Panc1 (cell line): Measurements from ENCODE around the gene SRD5A2. TPM values are rescaled to one million over a fixed set of nuclear protein-coding genes. Genes with fewer than 3 reads are reported as not detected.
"Not testable (repeated sequence)": the region's sequence is repeated elsewhere in the genome, so short reads cannot be mapped to it uniquely, and the experiment has no call there.

Source experiments
- ATAC-seq: fragments of 200-7000 bp; cut with Tn5 transposase; 2 replicates; pipeline ENCODE4 v1.9.1; 2020; ENCODE audit warnings: mild to moderate bottlenecking, moderate library complexity
- BruUV-seq: library from RNA; stranded (reverse); fragments of 400-500 nt; replicated peaks from 2 replicates; lab custom pipeline; 2021; lab: Mats Ljungman, UMichigan
- CTCF ChIA-PET: fragments of 300-600 bp; sonication (Branson Sonifier 250); formaldehyde crosslinking; loops from one replicate; lab custom pipeline; 2022; ENCODE audit warnings: antibody characterized with exemption; lab: Charles Lee
- POLR2A ChIA-PET: fragments of 300-600 bp; sonication (Branson Sonifier 250); formaldehyde crosslinking; loops from one replicate; lab custom pipeline; 2022; ENCODE audit warnings: antibody characterized with exemption; lab: Charles Lee
- DNase-seq: peaks from one replicate; pipeline ENCODE4 v3.0.0-alpha.2; 2010; ENCODE audit warnings: low read depth, low spot score
- H3K27ac ChIP-seq: 2 replicates; pipeline ENCODE4 v1.5.1; 2011; ENCODE audit warnings: mild to moderate bottlenecking, low read length, inconsistent platforms
- H3K27me3 ChIP-seq: fragments of 200-500 bp; sonication (Bioruptor generic); 2 replicates; pipeline ENCODE4 v1.6.0; 2014; ENCODE audit warnings: low read length, inconsistent platforms; ENCODE audit not compliant: control insufficient read depth, insufficient read depth
- H3K36me3 ChIP-seq: fragments of 200-500 bp; sonication (Bioruptor generic); 2 replicates; pipeline ENCODE4 v1.5.1; 2014; ENCODE audit warnings: inconsistent platforms, mild to moderate bottlenecking, low read length, moderate library complexity; ENCODE audit not compliant: control insufficient read depth, insufficient read depth
- H3K4me1 ChIP-seq: 2 replicates; pipeline ENCODE4 v1.5.1; 2011; ENCODE audit warnings: inconsistent platforms, mild to moderate bottlenecking, low read length, moderate library complexity; ENCODE audit not compliant: control insufficient read depth, insufficient read depth
- H3K4me3 ChIP-seq, 2 experiments: 2 replicates each; pipeline ENCODE4 v1.5.1; 2011 to 2012; ENCODE audit warnings: low read depth in 2 of 2, low read length in 2 of 2, mild to moderate bottlenecking in 2 of 2, inconsistent platforms in 1 of 2, moderate library complexity in 1 of 2
- H3K9me3 ChIP-seq: fragments of 200-500 bp; sonication (Bioruptor generic); 2 replicates; pipeline ENCODE4 v1.5.1; 2014; ENCODE audit warnings: low read depth, mild to moderate bottlenecking, inconsistent platforms, low read length, moderate library complexity; ENCODE audit not compliant: control insufficient read depth, insufficient read depth
- POLR2AphosphoS5 ChIP-seq: IDR thresholded peaks from 2 replicates; pipeline ENCODE4 v1.6.1; 2012; ENCODE audit warnings: mild to moderate bottlenecking, low read depth, low read length, moderate library complexity
- REST ChIP-seq, 2 experiments: IDR thresholded peaks; 2 replicates each; pipeline ENCODE4 v1.6.1; 2011 to 2012; ENCODE audit warnings: low read depth in 2 of 2, control low read depth in 1 of 2, low read length in 1 of 2, mild to moderate bottlenecking in 1 of 2, moderate library complexity in 1 of 2; ENCODE audit not compliant: insufficient read depth in 1 of 2
- SIN3A ChIP-seq: IDR thresholded peaks from 2 replicates; pipeline ENCODE4 v1.6.1; 2012; ENCODE audit warnings: low read depth, mild to moderate bottlenecking, low read length, moderate library complexity, borderline replicate concordance; ENCODE audit not compliant: insufficient read depth
- TCF7L2 ChIP-seq: IDR thresholded peaks from 2 replicates; pipeline ENCODE4 v1.6.1; 2011; ENCODE audit warnings: mild to moderate bottlenecking, low read depth, low read length, inconsistent platforms
- in situ Hi-C: cut with HindIII; loops from 2 replicates; pipeline ENCODE4 v1.10.0; 2016; ENCODE audit warnings: low sequenced_read_pairs, low pct_unique_long_range_greater_than_20kb
- intact Hi-C: fragments of 100-400 bp; cut with micrococcal nuclease; formaldehyde crosslinking; loops from one replicate; pipeline ENCODE4 v1.10.0; 2022; ENCODE audit not compliant: unreplicated experiment
- total RNA-seq: library from RNA; stranded (reverse); gene quantifications from one replicate; pipeline ENCODE4 v1.2.1, GENCODE V29; 2021; ENCODE audit not compliant: unreplicated experiment
- TF ChIP-seq, protein P1 (sequence below): fragments of 450-650 bp; IDR thresholded peaks from 2 replicates; pipeline ENCODE4 v1.5.1; 2017; ENCODE audit warnings: mild to moderate bottlenecking

The SRD5A2 gene
- total RNA-seq, 1 experiment from 2014 or later: not detected

DNA sequence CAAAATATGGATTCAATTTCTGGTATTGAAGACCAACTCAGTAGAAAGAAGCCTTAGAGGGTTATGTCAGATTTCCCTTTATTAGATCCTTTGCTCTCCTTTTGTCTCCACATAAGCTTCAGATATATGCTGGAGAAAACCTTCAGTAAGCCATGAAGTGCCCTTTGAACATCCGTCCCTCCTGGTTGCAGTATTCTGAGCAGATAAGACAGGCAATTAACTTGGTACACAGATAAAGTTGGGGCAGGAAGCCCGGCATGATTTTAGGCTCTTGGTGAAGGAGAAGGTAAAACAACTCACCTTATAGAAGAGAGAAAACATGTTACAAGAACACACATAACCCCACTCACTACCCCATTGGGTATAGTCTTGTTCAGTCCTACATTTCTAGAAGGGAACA is 76.4 kb downstream of the SRD5A2 start:
- in situ Hi-C loops (no loop called here), intact Hi-C loops (no loop called here)
- POLR2A ChIA-PET: no interaction called here

GRCh38 chr2:31496451-31496874 is 84.3 kb downstream of the SRD5A2 start:
- DNase-seq, ATAC-seq, H3K27ac ChIP-seq, H3K9me3 ChIP-seq, BruUV-seq, H3K4me3 ChIP-seq, H3K36me3 ChIP-seq, H3K27me3 ChIP-seq, POLR2A ChIA-PET, intact Hi-C loops, in situ Hi-C loops, H3K4me1 ChIP-seq: not testable (repeated sequence)
- CTCF ChIA-PET: interaction anchor here (0.6 kb wide), 1 partner anchor 757 kb away, joined by 7 read pairs; no protein-coding TSS in a partner anchor

More for the DNA sequence above, 76.4 kb downstream of the SRD5A2 start:
- Histone ChIP-seq H3K36me3 (no peaks in the 10 kb centered on the region), H3K27ac (no peak overlapping the region), H3K9me3 (no peaks in the 10 kb centered on the region), H3K27me3 (peaks cover 3% of the 10 kb centered on the region; the same call in 1 of the 2 replicates), H3K4me1 (no peaks in the 10 kb centered on the region), H3K4me3 (no peak overlapping the region)
- CTCF ChIA-PET: no interaction called here
- no TSS peak for BruUV-seq
- DNase-seq: no peak
- TF ChIP-seq, protein P1, sequence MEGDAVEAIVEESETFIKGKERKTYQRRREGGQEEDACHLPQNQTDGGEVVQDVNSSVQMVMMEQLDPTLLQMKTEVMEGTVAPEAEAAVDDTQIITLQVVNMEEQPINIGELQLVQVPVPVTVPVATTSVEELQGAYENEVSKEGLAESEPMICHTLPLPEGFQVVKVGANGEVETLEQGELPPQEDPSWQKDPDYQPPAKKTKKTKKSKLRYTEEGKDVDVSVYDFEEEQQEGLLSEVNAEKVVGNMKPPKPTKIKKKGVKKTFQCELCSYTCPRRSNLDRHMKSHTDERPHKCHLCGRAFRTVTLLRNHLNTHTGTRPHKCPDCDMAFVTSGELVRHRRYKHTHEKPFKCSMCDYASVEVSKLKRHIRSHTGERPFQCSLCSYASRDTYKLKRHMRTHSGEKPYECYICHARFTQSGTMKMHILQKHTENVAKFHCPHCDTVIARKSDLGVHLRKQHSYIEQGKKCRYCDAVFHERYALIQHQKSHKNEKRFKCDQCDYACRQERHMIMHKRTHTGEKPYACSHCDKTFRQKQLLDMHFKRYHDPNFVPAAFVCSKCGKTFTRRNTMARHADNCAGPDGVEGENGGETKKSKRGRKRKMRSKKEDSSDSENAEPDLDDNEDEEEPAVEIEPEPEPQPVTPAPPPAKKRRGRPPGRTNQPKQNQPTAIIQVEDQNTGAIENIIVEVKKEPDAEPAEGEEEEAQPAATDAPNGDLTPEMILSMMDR: no peak
- no peak for TF ChIP-seq REST (IDR thresholded peaks at IDR 0.05; ENCODE audit: insufficient read depth in 1 of 2, low read depth in 2 of 2, low read length in 1 of 2)
- TF ChIP-seq SIN3A: no peak
- TF ChIP-seq POLR2AphosphoS5: no peak
- no peak for TF ChIP-seq TCF7L2
- ATAC-seq: no peak

DNA sequence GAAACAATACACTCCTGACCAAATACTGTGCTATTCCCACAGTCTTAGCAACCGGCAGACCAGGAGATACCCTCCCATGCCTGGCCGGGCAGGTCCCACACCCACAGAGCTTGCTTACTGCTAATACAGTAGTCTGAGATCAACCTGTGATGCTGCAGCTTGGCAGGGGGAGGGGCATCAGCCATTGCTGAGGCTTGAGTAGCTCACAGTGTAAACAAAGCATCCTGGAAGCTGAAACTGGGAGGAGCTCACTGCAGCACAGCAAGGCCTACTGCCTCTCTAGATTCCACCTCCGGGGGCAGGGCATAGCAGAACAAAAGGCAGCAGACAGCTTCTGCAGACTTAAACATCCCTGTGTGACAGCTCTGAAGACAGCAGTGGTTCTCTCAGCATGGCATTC is 91.4 kb downstream of the SRD5A2 start:
- in situ Hi-C loops, BruUV-seq, H3K4me3 ChIP-seq, H3K4me1 ChIP-seq, DNase-seq, intact Hi-C loops, CTCF ChIA-PET, POLR2A ChIA-PET, H3K9me3 ChIP-seq, ATAC-seq, H3K27ac ChIP-seq, H3K36me3 ChIP-seq, H3K27me3 ChIP-seq: not testable (repeated sequence)
